Osteocyte (in vitro differentiated cells): ENCODE results near the gene IGFN1. TPM values are rescaled to one million over a fixed set of nuclear protein-coding genes. Genes with fewer than 3 reads are reported as not detected.

Experiments
- DNase-seq: peaks from one replicate; pipeline ENCODE4 v3.0.0; 2021; ENCODE audit warnings: mixed read lengths; ENCODE audit not compliant: unreplicated experiment; ENCODE audit errors: extremely low spot score
- H3K27ac Mint-ChIP-seq: one replicate; pipeline ENCODE4 v1.8.0; 2021; ENCODE audit warnings: mild to moderate bottlenecking, mixed read lengths; ENCODE audit not compliant: unreplicated experiment
- H3K27me3 Mint-ChIP-seq: one replicate; pipeline ENCODE4 v1.8.0; 2021; ENCODE audit warnings: mixed read lengths; ENCODE audit not compliant: unreplicated experiment
- H3K36me3 Mint-ChIP-seq: one replicate; pipeline ENCODE4 v1.8.0; 2021; ENCODE audit warnings: mixed read lengths; ENCODE audit not compliant: unreplicated experiment
- H3K4me1 Mint-ChIP-seq: one replicate; pipeline ENCODE4 v1.8.0; 2021; ENCODE audit warnings: mixed read lengths; ENCODE audit not compliant: unreplicated experiment
- H3K4me3 Mint-ChIP-seq: one replicate; pipeline ENCODE4 v1.8.0; 2021; ENCODE audit warnings: mild to moderate bottlenecking, moderate library complexity, mixed read lengths; ENCODE audit not compliant: unreplicated experiment
- H3K9me3 Mint-ChIP-seq: one replicate; pipeline ENCODE4 v1.8.0; 2021; ENCODE audit warnings: mixed read lengths; ENCODE audit not compliant: unreplicated experiment
- CTCF ChIP-seq: fragments of 200-600 bp; sonication (generic); IDR thresholded peaks from 2 replicates; pipeline ENCODE4 v1.5.0; 2021; ENCODE audit warnings: antibody characterized with exemption, mild to moderate bottlenecking, moderate library complexity
- total RNA-seq: library from RNA; stranded (reverse); gene quantifications from 2 replicates; pipeline ENCODE4 v1.2.1, GENCODE V29; 2021

Gene IGFN1
- total RNA-seq, 1 donor from 2014 or later, result 3.8 TPM

- H3K27me3 Mint-ChIP-seq, result peaks cover 28% of the 10 kb centered on the region
- H3K4me1 Mint-ChIP-seq, result peaks cover under 1% of the 10 kb centered on the region
- H3K4me3 Mint-ChIP-seq, result no peak overlapping the region
- H3K36me3 Mint-ChIP-seq, result no peaks in the 10 kb centered on the region
- DNase-seq, result no peak
- no peak overlapping the region for H3K27ac Mint-ChIP-seq
- H3K9me3 Mint-ChIP-seq, result peaks cover 7% of the 10 kb centered on the region
- TF ChIP-seq CTCF, result no peak
These were observed 14.7 kb upstream of the IGFN1 start for GRCh38 chr1:201175820-201176500.

DNA sequence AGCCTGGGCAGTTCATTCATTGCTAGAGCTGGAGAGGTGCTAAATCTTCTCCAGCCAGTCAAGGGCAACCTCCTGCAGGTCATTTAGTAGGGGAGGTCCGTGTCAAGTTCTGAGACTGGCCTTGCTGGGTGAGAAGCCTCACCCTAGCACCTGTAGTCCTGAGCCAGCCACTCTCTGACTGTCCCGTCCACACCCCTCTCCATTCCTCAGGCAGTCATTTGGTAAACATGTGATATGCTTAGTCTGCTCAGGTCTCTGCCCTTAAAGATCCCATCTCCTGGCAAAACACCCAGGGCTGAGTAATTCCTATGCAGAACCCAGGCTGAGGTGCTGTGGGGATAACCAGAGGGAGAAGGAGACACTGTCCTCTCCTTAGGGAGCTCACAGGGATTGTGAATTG lies 13.7 kb upstream of the IGFN1 start:
- peaks cover 38% of the 10 kb centered on the region for H3K27me3 Mint-ChIP-seq

DNA sequence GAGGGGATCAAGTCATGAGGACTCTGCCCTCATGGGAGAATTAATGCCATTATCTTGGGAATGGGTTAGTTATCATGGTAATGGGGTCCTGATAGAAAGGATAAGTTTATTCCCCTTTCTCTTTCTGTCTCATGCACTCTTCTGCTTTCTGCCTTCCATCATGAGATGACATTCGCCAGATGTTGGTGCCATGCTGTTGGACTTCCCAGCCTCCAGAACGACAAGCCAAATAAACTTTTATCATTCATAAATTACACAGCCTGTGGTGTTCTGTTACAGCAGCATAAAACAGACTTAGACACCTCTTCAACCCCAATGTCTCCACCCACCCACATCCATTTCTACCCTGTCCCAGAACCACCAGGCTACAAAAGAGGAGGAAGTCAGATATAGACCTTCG lies 11.9 kb upstream of the IGFN1 start:
- Mint-ChIP-seq H3K27me3 (peaks cover 46% of the 10 kb centered on the region), H3K36me3 (no peaks in the 10 kb centered on the region), H3K9me3 (peaks cover 7% of the 10 kb centered on the region), H3K4me3 (no peak overlapping the region), H3K27ac (no peak overlapping the region), H3K4me1 (no peaks in the 10 kb centered on the region)
- TF ChIP-seq CTCF, result no peak
- DNase-seq, result no peak

More for the DNA sequence above, 13.7 kb upstream of the IGFN1 start:
- Mint-ChIP-seq H3K4me1 (no peaks in the 10 kb centered on the region), H3K36me3 (no peaks in the 10 kb centered on the region), H3K9me3 (peaks cover 7% of the 10 kb centered on the region), H3K4me3 (no peak overlapping the region), H3K27ac (no peak overlapping the region)
- TF ChIP-seq CTCF, result no peak
- DNase-seq, result no peak

DNA sequence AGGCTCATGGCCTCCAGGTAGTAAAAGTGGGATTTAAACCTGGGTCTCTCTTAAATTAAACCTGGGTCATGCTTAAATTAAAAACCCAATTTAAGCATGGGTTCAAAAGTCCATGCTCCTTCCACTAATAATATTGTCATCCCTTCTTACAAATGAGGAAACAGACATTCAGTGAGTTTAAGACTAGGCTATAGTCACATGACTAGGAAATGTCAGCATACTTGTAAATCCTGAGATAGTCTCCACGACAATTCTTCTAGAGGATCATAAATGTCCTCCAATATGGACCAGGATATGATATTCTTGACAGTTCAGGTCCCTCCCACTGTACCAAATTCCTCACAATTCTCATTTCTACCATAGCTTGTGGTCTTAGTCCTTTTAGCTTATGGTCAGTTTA lies 10.5 kb upstream of the IGFN1 start:
- peaks cover 44% of the 10 kb centered on the region for H3K27me3 Mint-ChIP-seq
- no peak for DNase-seq
- no peaks in the 10 kb centered on the region for H3K36me3 Mint-ChIP-seq
- H3K27ac Mint-ChIP-seq, result no peak overlapping the region
- H3K9me3 Mint-ChIP-seq, result peaks cover 7% of the 10 kb centered on the region
- TF ChIP-seq CTCF, result no peak
- H3K4me3 Mint-ChIP-seq, result no peak overlapping the region
- H3K4me1 Mint-ChIP-seq, result peaks cover 7% of the 10 kb centered on the region

DNA sequence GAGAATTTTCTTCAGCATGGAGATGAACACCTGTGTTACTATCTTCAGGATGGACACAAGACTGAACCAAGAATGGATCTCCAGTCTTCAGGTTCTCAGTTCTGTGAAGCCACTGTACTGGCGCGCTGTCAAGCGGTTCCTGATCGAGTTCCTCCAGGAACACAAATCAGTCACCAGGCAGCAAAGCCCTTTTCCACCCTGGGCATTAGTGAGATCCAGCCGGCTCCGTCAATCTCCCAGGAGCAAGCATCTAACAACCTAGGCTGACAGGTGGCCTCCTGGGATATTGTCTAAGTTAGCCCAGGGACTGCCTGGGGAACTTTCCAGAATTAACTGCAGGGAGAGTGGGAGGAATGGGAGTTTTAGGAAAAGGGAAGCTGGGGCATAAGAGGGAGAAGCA lies 9.7 kb upstream of the IGFN1 start:
- no peak for TF ChIP-seq CTCF
- peaks cover 41% of the 10 kb centered on the region for H3K27me3 Mint-ChIP-seq
- H3K36me3 Mint-ChIP-seq, result no peaks in the 10 kb centered on the region
- no peak overlapping the region for H3K27ac Mint-ChIP-seq
- H3K4me1 Mint-ChIP-seq, result peaks cover 7% of the 10 kb centered on the region
- peaks cover 7% of the 10 kb centered on the region for H3K9me3 Mint-ChIP-seq
- no peak overlapping the region for H3K4me3 Mint-ChIP-seq
- DNase-seq, result no peak
